Kidney (tissue), 14 donors: Measurements from ENCODE around the gene DUSP14. TPM values are rescaled to one million over a fixed set of nuclear protein-coding genes. Genes with fewer than 3 reads are reported as not detected.

Experiments used
- DNase-seq, 5 donors: peaks; one replicate each; pipeline ENCODE4 v3.0.0-alpha.2; 2013 to 2020
- FAIRE-seq: peaks from 2 replicates; lab custom pipeline; 2012; peaks lifted over from hg19 to GRCh38; lab: Jason Lieb, UNC
- H3K27ac ChIP-seq, 2 donors: one replicate each; pipeline ENCODE4 v1.7.0; 2013; ENCODE audit warnings: low read depth in 2 of 2, low read length in 2 of 2, inconsistent platforms in 1 of 2
- H3K27me3 ChIP-seq: one replicate; pipeline ENCODE4 v1.7.1; 2013; ENCODE audit warnings: low read length, inconsistent platforms; ENCODE audit not compliant: control insufficient read depth, insufficient read depth
- H3K36me3 ChIP-seq, 3 donors: one replicate each; pipeline versions ENCODE4 v1.7.0 to v1.7.1; 2013; ENCODE audit warnings: low read length in 3 of 3, control low read depth in 1 of 3, inconsistent platforms in 1 of 3; ENCODE audit not compliant: insufficient read depth in 3 of 3, control insufficient read depth in 2 of 3
- H3K4me1 ChIP-seq, 3 donors: one replicate each; pipeline versions ENCODE4 v1.7.0 to v1.7.1; 2013; ENCODE audit warnings: low read length in 3 of 3, inconsistent platforms in 1 of 3, low read depth in 1 of 3; ENCODE audit not compliant: control insufficient read depth in 2 of 3, insufficient read depth in 2 of 3
- H3K4me3 ChIP-seq, 3 donors: one replicate each; pipeline versions ENCODE4 v1.7.0 to v1.8.1; 2013; ENCODE audit warnings: low read length in 3 of 3, control low read depth in 1 of 3, inconsistent platforms in 1 of 3
- H3K9ac ChIP-seq, 3 donors: one replicate each; pipeline versions ENCODE4 v1.7.0 to v1.7.1; 2013; ENCODE audit warnings: low read length in 3 of 3, control low read depth in 1 of 3, inconsistent platforms in 1 of 3
- H3K9me3 ChIP-seq, 3 donors: one replicate each; pipeline versions ENCODE4 v1.7.0 to v1.7.1; 2013; ENCODE audit warnings: low read length in 3 of 3, control low read depth in 1 of 3, inconsistent platforms in 1 of 3; ENCODE audit not compliant: control insufficient read depth in 2 of 3, insufficient read depth in 1 of 3
- CTCF ChIP-seq: IDR thresholded peaks from 3 replicates; pipeline ENCODE4 v1.5.1; 2012; ENCODE audit warnings: mild to moderate bottlenecking, moderate library complexity, borderline replicate concordance; ENCODE audit not compliant: insufficient read depth; ENCODE audit errors: extremely low read depth
- intact Hi-C: fragments of 100-400 bp; cut with DNase I; formaldehyde crosslinking; loops from one replicate; pipeline ENCODE4 v1.11.1; 2022
- polyA plus RNA-seq: library from polyadenylated mRNA; stranded (reverse); fragments of 350-450 nt; fragmentation: Illumina TruSeq; extraction: RNeasy Lipid Tissue Mini Kit (QIAGEN cat#74804); gene quantifications from one replicate; pipeline ENCODE4 v1.2.3, GENCODE V29; 2014; ENCODE audit warnings: low read depth, low replicate concordance; ENCODE audit not compliant: insufficient read depth
- total RNA-seq: library from RNA; stranded (reverse); fragmentation: NEBNext Ultra II Directional; extraction: Animal tissue kit (Norgen Biotek cat#: 25700); gene quantifications from one replicate; pipeline ENCODE4 v1.2.1, GENCODE V29; 2021
- donor health status: control.
- donor health status: control.
- donor health status: control.
- donor health status: control.
- donor health status: control.
- donor health status: DM: yes; HTN: yes; CAD: no.
- donor health status: Normal renal cell carcinoma (clear cell type).

Gene DUSP14
- total and polyA plus RNA-seq, 2 donors from 2014 or later, result 9.7 to 13.4 TPM

- FAIRE-seq, result no peak
Measured at GRCh38 chr17:37475731-37476420, 13.8 kb upstream of the DUSP14 start.

GRCh38 chr17:37476431-37477120, 13.1 kb upstream of the DUSP14 start:
- H3K4me3 ChIP-seq, result no peak overlapping the region
- no peaks in the 10 kb centered on the region for H3K9me3 ChIP-seq
- intact Hi-C loops, result no loop called here
- peaks cover 6 to 23% (median 21%) of the 10 kb centered on the region in 3 donors for H3K36me3 ChIP-seq
- no peak for FAIRE-seq
- no peak for DNase-seq
- no peak for TF ChIP-seq CTCF
- no peaks in the 10 kb centered on the region for H3K27me3 ChIP-seq
- no peak overlapping the region for H3K27ac ChIP-seq
- H3K9ac ChIP-seq, result no peak overlapping the region
- no peaks in the 10 kb centered on the region for H3K4me1 ChIP-seq

More at GRCh38 chr17:37475731-37476420, 13.8 kb upstream of the DUSP14 start:
- Histone ChIP-seq H3K9ac (no peak overlapping the region), H3K4me3 (no peak overlapping the region), H3K36me3 (peaks cover 6 to 26% (median 24%) of the 10 kb centered on the region in 3 donors), H3K9me3 (no peaks in the 10 kb centered on the region), H3K4me1 (no peaks in the 10 kb centered on the region), H3K27ac (no peak overlapping the region), H3K27me3 (no peaks in the 10 kb centered on the region)
- intact Hi-C loops, result no loop called here
- DNase-seq, result no peak
- no peak for TF ChIP-seq CTCF

GRCh38 chr17:37478187-37478586, 11.5 kb upstream of the DUSP14 start:
- no peaks in the 10 kb centered on the region for H3K4me1 ChIP-seq
- peaks cover 6 to 22% (median 21%) of the 10 kb centered on the region in 3 donors for H3K36me3 ChIP-seq
- FAIRE-seq (no peak), DNase-seq (no peak)
- H3K4me3 ChIP-seq, result no peak overlapping the region
- no peak for TF ChIP-seq CTCF
- H3K9ac ChIP-seq, result no peak overlapping the region
- intact Hi-C loops, result no loop called here
- no peaks in the 10 kb centered on the region for H3K27me3 ChIP-seq
- no peak overlapping the region for H3K27ac ChIP-seq
- H3K9me3 ChIP-seq, result no peaks in the 10 kb centered on the region
